Smooth muscle cell of bladder (primary cell): ENCODE results near the gene TCEAL3. TPM values are rescaled to one million over a fixed set of nuclear protein-coding genes. Genes with fewer than 3 reads are reported as not detected.

Experiments
- total RNA-seq: library from RNA; depleted of rRNA; stranded (reverse); fragments of >200 nt; gene quantifications from 2 replicates; pipeline ENCODE4 v1.2.3, GENCODE V29; 2014

Gene TCEAL3
- total RNA-seq = 19.3 and 26.2 TPM in 2 replicates

DNA sequence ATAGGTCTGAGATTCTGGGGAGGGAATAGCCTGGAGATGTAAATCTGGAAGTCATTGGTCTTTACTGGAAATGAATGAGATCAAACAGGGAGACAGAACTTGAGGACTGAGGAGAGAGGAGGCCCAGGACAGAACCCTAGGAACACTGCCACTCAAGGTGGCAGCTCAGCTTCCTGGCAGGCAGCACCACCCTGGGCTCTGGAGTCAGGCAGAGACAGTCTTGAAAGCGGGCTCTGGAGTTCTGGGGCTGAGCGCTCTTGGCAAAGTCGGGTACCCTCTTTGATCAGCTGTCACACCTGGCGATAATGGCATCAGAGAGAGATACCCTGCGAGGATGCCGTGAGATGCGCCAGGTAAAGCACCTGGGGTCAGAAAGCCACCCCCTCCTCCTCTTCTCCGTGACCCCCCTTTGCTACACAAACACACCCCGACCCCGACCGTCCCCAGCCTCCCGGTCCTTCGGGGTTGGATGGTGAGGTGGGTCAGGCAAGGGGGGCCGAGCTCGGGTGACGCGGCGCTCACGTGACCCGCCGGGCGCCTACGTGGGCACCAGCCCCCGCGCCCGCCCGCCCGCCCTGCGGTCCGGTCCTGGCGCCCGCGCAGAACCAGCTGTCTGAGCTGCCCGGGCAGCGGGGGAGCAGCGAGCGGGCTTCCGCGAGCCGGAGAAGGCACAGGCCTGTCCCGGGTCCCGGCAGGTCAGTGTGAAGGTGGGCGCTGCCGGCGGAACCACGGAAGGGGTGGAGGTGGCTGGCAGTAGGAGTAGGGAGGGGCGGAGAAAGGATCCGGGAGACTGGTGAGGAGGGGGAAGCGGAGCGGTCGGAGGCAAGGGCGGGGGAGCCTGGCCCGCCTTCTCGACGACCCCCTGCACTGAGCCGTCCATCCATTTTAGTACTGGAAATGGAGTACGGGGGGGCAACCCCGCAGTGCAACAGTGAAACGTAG, at the start of gene TCEAL3:
Gene TCEAL3 (plus strand): TSS at position 600 of the 942 bp plus-strand sequence. CDS start 1,102 bp downstream, outside the sequence.

GRCh38 chrX:103585411-103586313, 22.1 kb upstream of the TCEAL3 start, which contains the start of gene TCEAL4:
Gene TCEAL4 (plus strand): TSS chrX:103585515. CDS start chrX:103586676, 1,161 bp downstream.

GRCh38 chrX:103628386-103629317, 20.9 kb downstream of the TCEAL3 start, which contains the start of gene TCEAL1:
Gene TCEAL1 (plus strand): TSS chrX:103628975. CDS start chrX:103629917, 942 bp downstream.

Other genes starting within 250 kb of the TCEAL3 start
- gene BEX3, start 231.4 kb upstream of the TCEAL3 start, total RNA-seq = 462 and 464 TPM in 2 replicates
- gene RAB40A, start 88.5 kb upstream of the TCEAL3 start, total RNA-seq = under 0.01 and 0.09 TPM in 2 replicates
- 43.1 and 53.1 TPM in 2 replicates for gene TCEAL4, start 22.4 kb upstream of the TCEAL3 start, total RNA-seq
- gene TCEAL1, start 21.0 kb downstream of the TCEAL3 start, total RNA-seq = 15.1 and 22.6 TPM in 2 replicates
- gene MORF4L2, start 78.7 kb downstream of the TCEAL3 start, total RNA-seq = 504 and 507 TPM in 2 replicates
- gene TMEM31, start 102.9 kb downstream of the TCEAL3 start, total RNA-seq = 0.14 TPM in 1 of 2 replicates, not detected in the other
- gene PLP1, start 168.9 kb downstream of the TCEAL3 start, total RNA-seq = under 0.01 and 0.18 TPM in 2 replicates
- 0.43 and 1.2 TPM in 2 replicates for gene RAB9B, start 224.3 kb downstream of the TCEAL3 start, total RNA-seq